ENCODE data around the gene CBLN3.
"Not testable (repeated sequence)": the region's sequence is repeated elsewhere in the genome, so short reads cannot be mapped to it uniquely, and the experiment has no call there.

The CBLN3 gene

GRCh38 chr14:24406416-24406815 lies 23.1 kb downstream of the CBLN3 start:
- no peak for DNase-seq

DNA sequence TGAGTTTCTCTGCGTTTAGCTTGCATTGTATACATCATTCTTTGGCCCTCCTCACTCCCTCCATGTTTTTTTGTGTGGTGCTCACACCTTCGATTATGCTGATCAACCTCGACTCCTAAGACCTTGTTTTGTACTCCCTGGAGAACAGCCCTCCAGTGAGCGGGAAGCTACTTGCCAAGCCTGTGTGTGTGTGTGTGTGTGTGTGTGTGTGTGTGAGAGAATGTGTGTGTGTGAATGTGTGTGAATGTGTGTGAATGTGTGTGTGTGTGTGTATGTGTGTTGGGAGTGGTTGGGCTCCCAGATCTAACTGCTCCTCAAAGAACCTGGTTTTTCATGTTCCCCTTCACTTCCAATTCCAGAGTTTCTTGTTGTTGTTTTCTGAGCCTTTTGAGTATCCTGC lies 24.7 kb downstream of the CBLN3 start:
- DNase-seq, result no peak

DNA sequence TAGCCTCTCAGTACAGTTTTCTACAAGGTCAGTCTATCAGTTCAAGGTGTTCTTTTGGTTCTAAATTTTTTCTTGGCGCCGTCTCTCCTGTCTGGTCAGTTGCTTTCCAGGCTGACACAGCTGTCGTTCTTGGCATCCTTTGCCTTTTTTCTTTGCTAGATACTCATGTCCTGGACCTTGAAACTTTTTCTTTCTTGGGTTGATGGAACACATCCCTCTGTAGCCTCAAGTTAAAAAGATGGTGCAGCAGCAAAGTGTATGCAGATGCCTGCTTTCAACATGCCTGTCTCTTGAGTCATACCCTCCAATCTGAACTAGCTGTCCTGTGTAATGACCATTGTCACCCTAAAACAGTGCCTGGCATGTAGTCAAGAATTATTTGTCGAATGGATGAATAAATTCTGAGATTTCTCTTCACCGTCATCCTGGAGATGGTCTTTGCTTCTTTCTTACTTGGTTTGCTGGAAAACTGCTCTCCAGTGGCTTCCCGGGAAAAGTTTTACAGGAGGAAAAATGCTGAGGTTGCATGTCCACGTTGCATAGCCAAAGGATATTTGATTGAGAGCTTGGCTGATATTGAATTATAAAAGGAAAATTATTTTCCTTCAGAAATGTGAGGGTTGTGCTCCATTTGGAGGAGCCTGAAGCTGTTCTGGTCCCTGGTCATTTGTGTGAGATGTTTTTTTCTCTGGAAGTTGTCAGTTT lies 26.0 kb downstream of the CBLN3 start:
- no peak for DNase-seq

GRCh38 chr14:24401810-24402702 lies 27.4 kb downstream of the CBLN3 start:
- no peak for DNase-seq

- DNase-seq, result no peak
These were observed 29.3 kb downstream of the CBLN3 start for GRCh38 chr14:24399999-24400718.

GRCh38 chr14:24399447-24399822 lies 30.0 kb downstream of the CBLN3 start:
- no peak for DNase-seq

DNA sequence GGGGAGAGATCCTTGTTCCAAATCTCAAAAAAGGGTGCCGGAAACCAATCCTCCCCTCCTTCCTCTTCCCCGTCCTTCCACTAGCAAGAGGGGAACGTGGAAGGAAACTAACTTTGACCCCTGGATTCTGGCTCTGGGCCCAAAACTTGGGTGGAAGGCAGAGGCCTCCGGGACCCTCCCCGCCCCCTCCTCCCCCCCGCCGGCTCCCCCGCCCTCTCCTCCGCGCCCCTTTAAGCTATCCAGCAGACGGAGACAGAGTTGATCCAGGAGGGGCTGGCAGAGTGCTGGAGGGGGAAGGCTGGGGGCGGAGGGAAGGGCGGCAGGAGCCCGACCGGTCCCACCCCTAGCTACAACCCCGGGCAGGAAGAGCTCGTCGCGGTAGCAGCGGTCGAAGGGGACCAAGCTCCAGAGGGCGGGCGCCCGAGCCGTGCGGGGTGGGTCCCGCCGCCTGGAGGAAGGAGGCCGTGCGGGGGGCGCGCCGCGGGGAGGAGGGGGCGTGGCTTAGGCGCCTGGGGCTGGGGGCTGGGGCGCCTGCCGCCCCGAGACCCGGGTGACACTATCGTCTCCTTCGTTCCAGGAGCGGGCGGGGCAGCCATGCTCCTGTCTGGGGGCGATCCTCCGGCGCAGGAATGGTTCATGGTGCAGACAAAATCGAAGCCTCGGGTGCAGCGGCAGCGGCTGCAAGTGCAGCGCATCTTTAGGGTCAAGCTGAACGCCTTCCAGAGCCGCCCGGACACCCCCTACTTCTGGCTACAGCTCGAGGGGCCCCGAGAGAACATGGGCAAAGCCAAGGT lies 30.6 kb downstream of the CBLN3 start, which contains the start of gene NYNRIN:
NYNRIN (plus strand) TSS at position 351 of the 794 bp plus-strand sequence; CDS start at position 595, 244 bp downstream.
- DNase-seq, result peak in 12 of 51 donors; percentile 15 to 57 (median 24)

GRCh38 chr14:24398293-24398652 lies 31.2 kb downstream of the CBLN3 start:
- DNase-seq, result no peak

DNA sequence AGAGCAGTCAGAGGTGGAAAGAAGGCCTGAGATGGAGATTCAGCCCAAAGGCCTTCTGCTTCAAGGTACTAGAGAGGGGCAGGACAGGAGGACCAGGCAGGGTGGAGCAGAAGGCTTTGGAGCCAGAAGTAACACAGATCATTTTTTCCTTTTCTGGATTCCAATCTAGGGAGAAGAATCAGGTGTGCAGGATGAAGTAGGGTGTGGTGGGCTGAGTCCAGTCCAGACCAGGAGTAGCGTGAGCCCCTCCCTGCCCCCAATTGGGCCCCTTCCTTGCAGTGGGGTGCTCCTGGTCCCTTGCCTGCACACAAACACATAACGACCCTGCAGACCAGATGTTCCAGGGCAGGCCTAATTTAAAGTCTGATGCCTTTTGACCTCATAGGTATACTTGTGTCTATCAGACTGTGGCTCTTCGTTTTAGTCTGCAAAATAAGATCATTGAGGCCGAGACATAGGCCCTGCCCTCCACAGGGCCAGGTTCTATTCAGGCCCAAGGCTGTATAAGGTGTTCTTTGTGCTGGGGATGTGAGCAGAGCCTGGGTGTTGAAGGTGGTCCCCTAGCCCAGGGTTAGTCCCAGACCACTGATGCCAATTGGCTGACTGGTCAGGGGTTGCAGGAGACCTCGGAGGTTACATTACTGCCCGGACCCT lies 31.7 kb downstream of the CBLN3 start:
- DNase-seq, result no peak

DNA sequence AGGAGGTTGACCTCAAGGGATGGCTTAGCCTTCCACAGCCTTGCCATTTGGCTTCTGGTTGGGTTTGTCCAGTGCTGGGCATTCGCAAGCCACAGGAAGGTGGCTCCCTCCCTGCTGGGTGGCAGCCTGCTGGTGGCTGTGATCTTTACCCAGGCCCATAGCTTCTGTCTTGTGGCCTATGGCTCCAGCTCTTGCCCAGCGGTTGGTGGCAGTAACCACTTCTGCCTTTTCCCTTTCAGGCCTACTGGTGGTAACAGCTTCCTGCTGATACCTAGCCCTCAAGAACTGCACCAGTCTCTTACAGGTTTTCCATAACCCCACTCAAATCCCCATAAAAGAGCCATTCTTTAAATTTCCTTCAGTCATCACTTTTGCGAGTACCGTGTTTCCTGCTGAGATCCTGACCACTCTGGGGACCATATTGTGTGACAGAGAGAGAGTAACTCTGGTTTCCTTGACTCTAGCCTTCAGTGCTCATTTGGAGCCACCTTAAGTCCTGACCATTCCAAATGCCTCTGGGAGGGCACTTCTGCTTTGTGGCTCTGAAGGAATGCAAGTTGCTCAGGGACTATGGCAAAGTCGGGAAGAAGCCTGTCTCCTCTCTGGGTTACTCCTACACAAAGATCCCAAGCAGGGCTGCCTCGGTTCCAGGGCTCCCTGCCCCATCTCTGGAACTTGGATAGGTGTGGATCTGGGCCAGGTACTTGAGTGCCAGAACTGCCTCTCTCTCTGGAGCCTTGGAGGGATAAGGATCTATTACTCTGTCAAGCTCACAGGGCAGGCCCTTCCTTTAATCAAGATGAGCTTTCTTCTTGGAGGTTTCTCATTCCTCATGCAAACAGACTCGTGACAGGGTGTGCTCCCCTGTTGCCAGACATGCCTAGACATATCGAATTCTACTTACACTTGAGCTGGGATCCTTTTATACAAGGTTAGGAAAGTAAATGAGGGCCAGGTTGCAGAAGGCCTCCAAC lies 33.6 kb downstream of the CBLN3 start:
- DNase-seq, result no peak

- DNase-seq, result no peak
These were observed 35.2 kb downstream of the CBLN3 start for GRCh38 chr14:24394275-24394674.

DNA sequence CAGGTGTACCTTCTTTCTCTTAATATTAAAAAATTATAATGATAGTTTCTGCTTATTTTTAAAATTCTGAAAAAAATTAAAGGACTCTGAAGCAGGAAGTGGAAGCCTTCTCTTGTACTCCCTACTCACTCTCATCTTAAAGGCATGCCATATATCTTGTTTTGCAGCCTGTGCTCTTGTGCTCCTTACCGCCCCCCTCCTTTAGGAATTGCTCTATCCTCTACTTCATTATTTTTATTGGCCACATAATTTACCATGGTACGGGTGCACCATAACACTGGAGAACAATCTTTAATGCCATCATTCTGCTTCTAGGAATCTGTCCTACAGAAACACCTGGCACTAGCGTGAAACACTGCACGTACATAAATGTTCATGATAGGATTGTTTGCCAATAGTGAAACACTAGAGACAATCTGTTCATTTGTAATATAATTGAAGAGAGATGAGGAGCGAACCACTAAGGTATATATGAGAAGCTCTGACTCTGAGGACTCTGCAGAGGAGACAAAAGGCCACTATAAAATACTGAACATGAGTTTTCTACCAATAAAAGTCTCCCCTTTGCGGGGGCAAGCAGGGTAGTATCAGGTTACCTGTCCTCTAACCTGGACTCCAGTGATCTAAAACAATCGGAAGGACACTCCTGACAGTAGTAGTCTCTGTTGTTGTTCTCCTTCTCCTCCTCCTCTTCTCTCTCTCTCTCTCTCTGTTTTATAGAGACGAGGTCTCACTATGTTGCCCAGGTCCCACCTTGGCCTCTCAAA lies 37.0 kb downstream of the CBLN3 start:
- DNase-seq, result no peak

GRCh38 chr14:24390701-24391468 lies 38.6 kb downstream of the CBLN3 start:
- DNase-seq, result no peak

DNA sequence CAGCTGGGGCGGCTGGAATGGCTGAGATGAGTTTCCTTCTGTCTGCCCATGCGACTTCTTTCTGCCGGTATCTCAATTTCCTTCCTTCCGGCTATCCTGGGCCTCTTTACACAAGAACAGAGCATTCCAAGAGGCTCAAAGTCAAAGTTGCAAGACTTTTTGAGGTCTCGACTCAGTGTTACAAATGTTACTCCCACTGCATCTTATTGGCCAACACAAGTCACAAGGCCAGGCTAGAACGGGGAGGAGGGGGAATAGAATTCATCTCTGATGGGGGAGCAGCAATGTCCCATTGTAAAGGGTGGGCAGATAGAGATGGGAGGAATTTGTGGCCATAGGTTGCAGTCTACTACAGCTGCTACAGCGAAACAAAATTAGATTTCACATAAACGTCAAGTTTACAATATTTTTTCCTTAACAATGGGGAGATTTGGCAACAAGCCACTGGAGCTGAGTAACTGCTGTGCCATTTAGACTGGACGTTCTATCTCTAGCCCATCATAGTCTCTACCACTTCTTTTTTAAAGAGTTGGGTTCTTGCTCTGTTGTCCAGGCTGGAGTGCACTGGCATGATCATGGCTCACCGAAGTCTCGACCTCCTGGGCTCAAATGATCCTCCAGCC lies 40.1 kb downstream of the CBLN3 start:
- no peak for DNase-seq

- DNase-seq, result no peak
These were observed 40.8 kb downstream of the CBLN3 start for GRCh38 chr14:24388474-24389179.

DNA sequence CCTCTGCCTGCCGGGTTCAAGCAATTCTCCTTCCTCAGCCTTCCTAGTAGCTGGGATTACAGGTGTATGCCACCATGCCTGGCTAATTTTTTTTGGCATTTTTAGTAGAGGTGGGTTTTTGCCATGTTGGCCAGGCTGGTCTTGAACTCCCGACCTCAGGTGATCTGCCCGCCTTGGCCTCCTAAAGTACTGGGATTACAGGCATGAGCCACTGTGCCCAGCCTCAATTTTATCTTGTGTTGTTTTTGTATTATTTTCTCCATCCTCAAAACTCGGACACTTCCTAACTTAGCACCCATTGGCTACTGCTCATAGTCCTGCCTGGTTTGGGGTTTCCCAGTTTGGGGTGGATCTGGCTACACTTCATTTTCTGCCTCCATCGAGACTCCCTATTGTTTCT lies 41.9 kb downstream of the CBLN3 start:
- not testable (repeated sequence) for DNase-seq

DNA sequence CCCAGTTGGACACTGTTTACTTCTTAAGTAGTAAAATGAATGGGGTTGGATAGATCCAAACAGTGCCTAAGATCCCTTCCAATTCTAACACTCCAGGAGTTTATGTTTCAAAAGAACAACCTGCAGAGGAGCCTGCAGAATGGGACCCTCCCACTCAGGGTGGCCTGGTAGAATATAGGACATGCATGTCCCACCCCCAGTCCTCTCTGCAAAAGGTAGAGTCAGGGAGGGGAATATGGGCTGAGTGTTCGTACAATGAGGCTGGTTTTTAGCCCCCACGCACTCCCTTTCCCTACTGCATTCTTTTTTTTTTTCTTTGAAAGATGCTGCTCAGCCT lies 42.5 kb downstream of the CBLN3 start:
- DNase-seq, result no peak

Data from hypothalamus (tissue), 51 donors.